Mesendoderm (in vitro differentiated cells): Measurements from ENCODE around the gene RDH13.
A peak's percentile ranks its signal among the peaks of the same experiment; 100 is the strongest.

Experiments
- DNase-seq: peaks from one replicate; pipeline ENCODE4 v3.0.0; 2013
- H2AK5ac ChIP-seq: 2 replicates; pipeline ENCODE4 v1.6.1; 2013; ENCODE audit warnings: low read length, inconsistent platforms
- H2BK120ac ChIP-seq: 2 replicates; pipeline ENCODE4 v1.6.1; 2013; ENCODE audit warnings: low read depth, mild to moderate bottlenecking, low read length, moderate library complexity, mixed read lengths
- H2BK15ac ChIP-seq: replicated peaks from 2 replicates; pipeline ENCODE4 v1.6.1; 2013; ENCODE audit warnings: low read depth, mild to moderate bottlenecking, moderate library complexity
- H2BK5ac ChIP-seq: 2 replicates; pipeline ENCODE4 v1.6.1; 2013; ENCODE audit warnings: low read length, inconsistent platforms
- H3K18ac ChIP-seq: 2 replicates; pipeline ENCODE4 v1.6.1; 2013; ENCODE audit warnings: mild to moderate bottlenecking, low read length, mixed read lengths
- H3K23ac ChIP-seq: one replicate; pipeline ENCODE4 v1.6.1; 2013; ENCODE audit warnings: low read length
- H3K27ac ChIP-seq: 2 replicates; pipeline ENCODE4 v1.5.1; 2013; ENCODE audit warnings: low read depth, mild to moderate bottlenecking, inconsistent platforms, low read length, moderate library complexity
- H3K27me3 ChIP-seq: 2 replicates; pipeline ENCODE4 v1.6.1; 2013; ENCODE audit warnings: low read length, control low read depth, mild to moderate bottlenecking, inconsistent platforms; ENCODE audit not compliant: insufficient read depth, poor library complexity
- H3K36me3 ChIP-seq: 2 replicates; pipeline ENCODE4 v1.6.1; 2013; ENCODE audit warnings: low read length, inconsistent platforms; ENCODE audit not compliant: control insufficient read depth, insufficient read depth
- H3K4ac ChIP-seq: one replicate; pipeline ENCODE4 v1.6.1; 2013; ENCODE audit warnings: low read depth, mild to moderate bottlenecking, low read length, moderate library complexity
- H3K4me1 ChIP-seq: 2 replicates; pipeline ENCODE4 v1.6.1; 2013; ENCODE audit warnings: low read depth, low read length, inconsistent platforms; ENCODE audit not compliant: control insufficient read depth
- H3K4me2 ChIP-seq: 2 replicates; pipeline ENCODE4 v1.6.1; 2013; ENCODE audit warnings: low read length
- H3K4me3 ChIP-seq: 2 replicates; pipeline ENCODE4 v1.5.1; 2013; ENCODE audit warnings: mild to moderate bottlenecking, low read length
- H3K56ac ChIP-seq: one replicate; pipeline ENCODE4 v1.6.1; 2013; ENCODE audit warnings: low read length
- H3K79me1 ChIP-seq: 2 replicates; pipeline ENCODE4 v1.6.1; 2013; ENCODE audit warnings: low read length, inconsistent platforms
- H3K79me2 ChIP-seq: 2 replicates; pipeline ENCODE4 v1.6.1; 2013; ENCODE audit warnings: mild to moderate bottlenecking, low read length; ENCODE audit not compliant: control insufficient read depth, insufficient read depth
- H3K9ac ChIP-seq: 2 replicates; pipeline ENCODE4 v1.6.1; 2013; ENCODE audit warnings: low read length, inconsistent platforms
- H4K5ac ChIP-seq: one replicate; pipeline ENCODE4 v1.6.1; 2013; ENCODE audit warnings: low read length
- H4K8ac ChIP-seq: one replicate; pipeline ENCODE4 v1.6.1; 2013; ENCODE audit warnings: low read depth, mild to moderate bottlenecking, control low read depth, low read length, moderate library complexity
- WGBS: extraction: QIAGEN DNeasy Blood & Tissue Kit; methylation state at CpG from one replicate; pipeline ENCODE4 v1.1.7; 2013; ENCODE audit warnings: low lambda C conversion rate, missing lambda C conversion rate; ENCODE audit not compliant: insufficient coverage; ENCODE audit errors: extremely low coverage; 5-methylcytosine and 5-hydroxymethylcytosine counted together

RDH13 gene

DNA sequence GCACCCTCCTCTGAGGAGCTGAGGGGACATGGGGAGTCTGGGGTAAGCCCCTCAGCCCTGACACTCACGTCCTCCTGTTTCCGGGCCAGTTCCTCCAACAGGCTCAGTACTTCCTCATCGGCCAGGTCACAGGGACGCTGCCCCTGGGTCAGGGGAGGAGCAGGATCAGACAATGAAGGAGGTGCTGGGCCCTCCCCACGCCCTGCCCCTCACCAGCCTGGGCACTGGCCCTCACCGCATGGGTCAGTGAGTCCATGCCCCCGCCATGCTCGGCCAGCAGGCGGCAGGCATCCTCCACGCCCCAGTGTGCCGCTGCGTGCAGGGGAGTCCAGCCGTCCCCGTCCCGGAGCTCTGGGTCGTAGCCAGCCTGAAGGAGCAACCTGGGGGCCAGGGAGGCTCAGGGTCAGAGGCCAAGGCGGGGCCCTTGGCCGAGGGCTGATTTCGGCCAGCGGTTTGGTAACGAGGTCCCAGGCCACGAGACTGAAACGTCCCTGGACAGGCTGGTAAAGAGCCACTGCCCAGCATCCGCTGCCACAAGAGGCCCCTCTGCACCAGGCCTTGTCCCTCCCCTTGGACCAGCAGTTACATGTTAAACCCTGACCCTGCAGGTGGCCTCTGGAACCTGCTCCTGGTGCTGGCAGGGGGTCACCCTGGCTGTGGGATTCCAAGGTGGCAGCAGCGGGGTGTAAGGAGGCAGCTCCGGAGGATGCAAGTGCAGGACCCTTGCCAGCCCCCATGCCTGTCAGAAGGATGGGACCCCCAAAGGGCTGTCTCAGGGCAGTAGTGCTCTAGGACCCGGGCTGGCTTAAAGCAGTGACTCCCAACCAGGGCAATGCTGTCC lies 36.0 kb upstream of the RDH13 start:
- no peaks in the 10 kb centered on the region for H3K79me2 ChIP-seq
- H2BK5ac ChIP-seq, result no peak overlapping the region
- H3K9ac ChIP-seq, result no peak overlapping the region
- no peak overlapping the region for H2BK15ac ChIP-seq
- no peak overlapping the region for H3K56ac ChIP-seq
- H3K4me1 ChIP-seq, result no peaks in the 10 kb centered on the region
- no peak overlapping the region for H3K23ac ChIP-seq
- no peaks in the 10 kb centered on the region for H3K27me3 ChIP-seq
- no peak overlapping the region for H3K4ac ChIP-seq
- H3K36me3 ChIP-seq, result peaks cover 2% of the 10 kb centered on the region
- no peak overlapping the region for H2BK120ac ChIP-seq
- H3K18ac ChIP-seq, result no peak overlapping the region
- H4K5ac ChIP-seq, result no peak overlapping the region
- H3K4me2 ChIP-seq, result no peak overlapping the region
- H4K8ac ChIP-seq, result no peak overlapping the region
- no peak for DNase-seq
- H2AK5ac ChIP-seq, result no peak overlapping the region
- H3K79me1 ChIP-seq, result no peaks in the 10 kb centered on the region
- no peak overlapping the region for H3K27ac ChIP-seq
- WGBS, result no CpG with 5 or more reads among the region's 27 CpGs
- no peak overlapping the region for H3K4me3 ChIP-seq

- H3K4ac ChIP-seq, result no peak overlapping the region
- no peak overlapping the region for H2AK5ac ChIP-seq
- H3K23ac ChIP-seq, result no peak overlapping the region
- WGBS, result no CpG with 5 or more reads among the region's 23 CpGs
- no peak overlapping the region for H3K18ac ChIP-seq
- H4K5ac ChIP-seq, result no peak overlapping the region
- H3K56ac ChIP-seq, result no peak overlapping the region
- H3K27ac ChIP-seq, result no peak overlapping the region
- no peak for DNase-seq
- H3K4me1 ChIP-seq, result no peaks in the 10 kb centered on the region
- no peak overlapping the region for H3K4me3 ChIP-seq
- H3K27me3 ChIP-seq, result no peaks in the 10 kb centered on the region
- no peak overlapping the region for H3K9ac ChIP-seq
- H4K8ac ChIP-seq, result no peak overlapping the region
- H3K79me2 ChIP-seq, result no peaks in the 10 kb centered on the region
- H2BK120ac ChIP-seq, result no peak overlapping the region
- no peak overlapping the region for H2BK15ac ChIP-seq
- no peaks in the 10 kb centered on the region for H3K36me3 ChIP-seq
- H2BK5ac ChIP-seq, result no peak overlapping the region
- no peaks in the 10 kb centered on the region for H3K79me1 ChIP-seq
- no peak overlapping the region for H3K4me2 ChIP-seq
These were observed 35.1 kb upstream of the RDH13 start for GRCh38 chr19:55097864-55098715.

- no peaks in the 10 kb centered on the region for H3K36me3 ChIP-seq
- H2BK15ac ChIP-seq, result no peak overlapping the region
- H3K9ac ChIP-seq, result no peak overlapping the region
- no peak overlapping the region for H3K23ac ChIP-seq
- H3K4me3 ChIP-seq, result no peak overlapping the region
- no CpG with 5 or more reads among the region's 23 CpGs for WGBS
- H4K5ac ChIP-seq, result no peak overlapping the region
- H2BK120ac ChIP-seq, result no peak overlapping the region
- peak; percentile 59 for DNase-seq
- no peak overlapping the region for H3K4ac ChIP-seq
- H3K27me3 ChIP-seq, result no peaks in the 10 kb centered on the region
- H2AK5ac ChIP-seq, result no peak overlapping the region
- H3K27ac ChIP-seq, result no peak overlapping the region
- H4K8ac ChIP-seq, result no peak overlapping the region
- no peaks in the 10 kb centered on the region for H3K79me2 ChIP-seq
- no peak overlapping the region for H3K56ac ChIP-seq
- H3K18ac ChIP-seq, result no peak overlapping the region
- peaks cover 6% of the 10 kb centered on the region for H3K4me1 ChIP-seq
- H3K4me2 ChIP-seq, result no peak overlapping the region
- H2BK5ac ChIP-seq, result no peak overlapping the region
- H3K79me1 ChIP-seq, result no peaks in the 10 kb centered on the region
These were observed 33.2 kb upstream of the RDH13 start for GRCh38 chr19:55096061-55096701.

DNA sequence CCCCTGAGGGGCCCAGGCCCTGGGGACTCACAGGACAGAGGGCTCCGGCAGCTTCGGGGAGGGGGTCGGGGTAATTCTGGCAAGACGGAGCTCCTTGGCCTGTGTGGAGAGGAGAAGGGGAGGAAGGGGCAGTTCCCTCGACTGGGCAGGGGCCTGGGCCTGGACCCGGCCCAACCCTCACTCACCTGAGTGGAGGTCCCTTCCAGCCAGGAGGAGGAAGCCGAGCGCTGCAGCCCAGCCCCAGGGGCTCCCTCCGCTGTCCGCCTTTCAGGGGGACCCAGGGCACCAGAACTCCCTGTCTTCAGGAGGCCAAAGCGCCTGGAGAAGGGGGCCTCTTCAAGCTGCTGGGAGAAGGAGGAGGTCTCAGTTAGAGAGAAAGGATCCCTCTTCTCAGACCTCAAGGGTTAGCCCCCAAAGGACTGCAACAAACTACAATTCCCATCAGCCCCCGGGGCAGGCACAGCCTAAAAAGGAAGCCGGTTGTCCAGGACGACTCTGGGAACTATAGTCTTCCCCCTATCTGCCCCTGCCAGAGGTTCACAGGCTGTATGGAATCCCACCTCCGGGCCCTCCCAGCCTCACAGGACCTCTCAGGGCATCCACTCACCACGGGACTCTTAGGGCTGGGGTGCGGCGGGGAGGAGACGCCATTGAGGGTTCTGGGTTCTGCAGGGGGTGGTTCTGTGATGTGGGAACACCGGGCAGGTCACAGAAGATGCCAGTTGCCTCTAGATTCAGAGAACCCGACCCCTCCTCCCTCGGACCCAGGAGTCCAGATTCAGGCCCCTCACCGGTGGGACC lies 32.5 kb upstream of the RDH13 start:
- no peak overlapping the region for H3K56ac ChIP-seq
- H2BK120ac ChIP-seq, result no peak overlapping the region
- no peak overlapping the region for H4K8ac ChIP-seq
- no peaks in the 10 kb centered on the region for H3K27me3 ChIP-seq
- H2BK5ac ChIP-seq, result no peak overlapping the region
- no peak overlapping the region for H3K4ac ChIP-seq
- peaks cover 6% of the 10 kb centered on the region for H3K4me1 ChIP-seq
- no peak overlapping the region for H3K9ac ChIP-seq
- H3K23ac ChIP-seq, result no peak overlapping the region
- H3K18ac ChIP-seq, result no peak overlapping the region
- no CpG with 5 or more reads among the region's 23 CpGs for WGBS
- H3K27ac ChIP-seq, result no peak overlapping the region
- no peak overlapping the region for H2AK5ac ChIP-seq
- no peak overlapping the region for H4K5ac ChIP-seq
- H3K79me1 ChIP-seq, result no peaks in the 10 kb centered on the region
- H3K4me2 ChIP-seq, result no peak overlapping the region
- H3K4me3 ChIP-seq, result no peak overlapping the region
- H3K36me3 ChIP-seq, result peaks cover 2% of the 10 kb centered on the region
- peak; percentile 73 for DNase-seq
- H3K79me2 ChIP-seq, result no peaks in the 10 kb centered on the region
- H2BK15ac ChIP-seq, result no peak overlapping the region

GRCh38 chr19:55094456-55095259 lies 31.7 kb upstream of the RDH13 start:
- no peak overlapping the region for H3K27ac ChIP-seq
- no peak overlapping the region for H3K4me2 ChIP-seq
- H3K56ac ChIP-seq, result no peak overlapping the region
- H3K4me1 ChIP-seq, result peaks cover 6% of the 10 kb centered on the region
- no peak overlapping the region for H3K18ac ChIP-seq
- H3K23ac ChIP-seq, result no peak overlapping the region
- WGBS, result no CpG with 5 or more reads among the region's 32 CpGs
- H2BK120ac ChIP-seq, result no peak overlapping the region
- peak; percentile 87 for DNase-seq
- no peaks in the 10 kb centered on the region for H3K79me2 ChIP-seq
- H3K79me1 ChIP-seq, result no peaks in the 10 kb centered on the region
- H3K4ac ChIP-seq, result no peak overlapping the region
- no peak overlapping the region for H3K4me3 ChIP-seq
- H4K5ac ChIP-seq, result no peak overlapping the region
- H3K27me3 ChIP-seq, result no peaks in the 10 kb centered on the region
- H3K36me3 ChIP-seq, result peaks cover 2% of the 10 kb centered on the region
- H2AK5ac ChIP-seq, result no peak overlapping the region
- H3K9ac ChIP-seq, result peak overlapping the region; percentile 15
- no peak overlapping the region for H4K8ac ChIP-seq
- no peak overlapping the region for H2BK15ac ChIP-seq
- no peak overlapping the region for H2BK5ac ChIP-seq
